HG02970 (cell line): ENCODE results near the gene ZAP70.

Experiments used
- ATAC-seq: cut with Tn5 transposase; IDR thresholded peaks from one replicate; pipeline ENCODE4 v1.9.1; 2021; ENCODE audit warnings: mild to moderate bottlenecking, moderate library complexity, moderate number of reproducible peaks; ENCODE audit not compliant: unreplicated experiment, low FRiP score

ZAP70 gene

GRCh38 chr2:97731274-97732020, 18.1 kb downstream of the ZAP70 start:
- ATAC-seq: no peak

GRCh38 chr2:97732436-97733340, 19.3 kb downstream of the ZAP70 start:
- no peak for ATAC-seq

- ATAC-seq: no peak
Measured at GRCh38 chr2:97733341-97734035, 20.1 kb downstream of the ZAP70 start.

- ATAC-seq: no peak
Measured at GRCh38 chr2:97734061-97735051, 21.0 kb downstream of the ZAP70 start.

GRCh38 chr2:97735161-97735561, 21.8 kb downstream of the ZAP70 start:
- no peak for ATAC-seq

GRCh38 chr2:97736185-97736584, 22.8 kb downstream of the ZAP70 start:
- ATAC-seq: no peak

- ATAC-seq: no peak
Measured at GRCh38 chr2:97736608-97737330, 23.4 kb downstream of the ZAP70 start.

- no peak for ATAC-seq
Measured at GRCh38 chr2:97737421-97738178, 24.2 kb downstream of the ZAP70 start.

- ATAC-seq: no peak
Measured at GRCh38 chr2:97738179-97739019, 25.0 kb downstream of the ZAP70 start.

GRCh38 chr2:97739020-97739892, 25.9 kb downstream of the ZAP70 start:
- no peak for ATAC-seq

- no peak for ATAC-seq
Measured at GRCh38 chr2:97739893-97740245, 26.5 kb downstream of the ZAP70 start.

- ATAC-seq: no peak
Measured at GRCh38 chr2:97740590-97741182, 27.3 kb downstream of the ZAP70 start.

GRCh38 chr2:97741251-97741650, 27.9 kb downstream of the ZAP70 start:
- no peak for ATAC-seq

GRCh38 chr2:97741686-97742085, 28.3 kb downstream of the ZAP70 start:
- ATAC-seq: no peak

GRCh38 chr2:97742381-97742847, 29.0 kb downstream of the ZAP70 start:
- ATAC-seq: no peak

- no peak for ATAC-seq
Measured at GRCh38 chr2:97743913-97744312, 30.5 kb downstream of the ZAP70 start.
